GM10248 (cell line): ENCODE measurements around the gene ASCC3.
"Not testable (repeated sequence)": the region's sequence is repeated elsewhere in the genome, so short reads cannot be mapped to it uniquely, and the experiment has no call there.

Source experiments
- CTCF ChIA-PET: fragments of 300-600 bp; sonication (Branson Sonifier 250); formaldehyde crosslinking; extraction: SDS; loops from one replicate; lab custom pipeline; 2021; ENCODE audit warnings: antibody characterized with exemption; lab: Yijun Ruan, JAX
- POLR2A ChIA-PET: fragments of 350-650 bp; sonication (Branson Sonifier 250); formaldehyde crosslinking; extraction: SDS; loops from one replicate; lab custom pipeline; 2020; ENCODE audit warnings: antibody characterized with exemption; lab: Yijun Ruan, JAX
- DNase-seq: peaks from one replicate; pipeline ENCODE4 v3.0.0; 2012; ENCODE audit errors: extremely low spot score
- CTCF ChIP-seq: IDR thresholded peaks from 2 replicates; pipeline ENCODE4 v1.5.1; 2012; ENCODE audit warnings: mild to moderate bottlenecking, low read depth; ENCODE audit errors: extremely low read depth, missing control alignments, control extremely low read depth

The ASCC3 gene

GRCh38 chr6:100901582-100901981, 20.5 kb upstream of the ASCC3 start:
- no peak for DNase-seq
- CTCF ChIA-PET, result interaction anchor here (1.2 to 1.6 kb wide), 2 partner anchors 22 to 29 kb away, joined by 3 to 4 read pairs; no protein-coding TSS in a partner anchor
- POLR2A ChIA-PET, result no interaction called here
- no peak for TF ChIP-seq CTCF

GRCh38 chr6:100899202-100899601, 18.1 kb upstream of the ASCC3 start:
- no peak for TF ChIP-seq CTCF
- CTCF ChIA-PET, result no interaction called here
- DNase-seq, result no peak
- POLR2A ChIA-PET, result no interaction called here

DNA sequence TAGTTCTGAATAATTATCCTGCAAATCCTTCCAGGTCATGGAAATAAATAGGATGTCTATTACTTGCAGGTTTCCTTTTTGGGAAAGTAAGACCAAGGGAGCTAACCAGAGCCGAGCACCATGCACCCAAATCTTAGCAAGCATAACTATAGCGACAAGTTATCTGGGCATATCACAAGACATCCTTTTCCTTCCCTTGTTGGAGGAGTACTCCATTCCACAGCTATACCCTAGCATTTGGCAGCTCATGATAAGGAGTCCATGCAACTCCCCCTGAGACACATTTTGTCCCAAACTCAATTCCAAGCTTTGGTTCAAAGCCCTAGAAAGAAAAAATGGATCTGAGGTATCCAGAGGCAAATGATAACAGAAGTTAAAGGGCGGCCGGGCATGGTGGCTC, 16.5 kb upstream of the ASCC3 start:
- ChIA-PET CTCF (no interaction called here), POLR2A (no interaction called here)
- no peak for TF ChIP-seq CTCF
- DNase-seq, result no peak

GRCh38 chr6:100893743-100894142, 12.6 kb upstream of the ASCC3 start:
- TF ChIP-seq CTCF, result no peak
- ChIA-PET CTCF (no interaction called here), POLR2A (no interaction called here)
- no peak for DNase-seq

DNA sequence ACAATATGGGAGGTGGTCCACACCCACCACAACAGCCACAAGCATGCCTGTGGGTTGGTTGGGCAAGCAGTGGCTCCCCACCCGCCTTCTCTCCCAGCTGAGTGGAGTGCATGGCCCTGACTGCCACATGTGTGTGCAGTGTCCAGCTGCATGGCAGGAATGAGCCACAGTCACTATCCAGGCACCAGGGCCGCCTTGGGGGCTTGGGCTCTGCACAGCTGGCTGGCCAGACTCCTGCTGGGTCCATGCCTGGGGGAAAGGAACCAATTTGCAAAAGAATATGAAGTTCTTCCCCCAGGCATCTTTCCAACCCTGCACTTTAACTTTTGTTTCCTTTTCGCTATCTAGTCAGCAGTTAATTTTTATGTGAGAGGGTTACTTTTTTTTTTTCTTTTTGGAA, 11.6 kb upstream of the ASCC3 start:
- TF ChIP-seq CTCF, result no peak
- ChIA-PET CTCF (no interaction called here), POLR2A (no interaction called here)
- no peak for DNase-seq

- CTCF ChIA-PET, result no interaction called here
- POLR2A ChIA-PET, result no interaction called here
- TF ChIP-seq CTCF, result no peak
- no peak for DNase-seq
Measured at GRCh38 chr6:100892116-100892515, 11.0 kb upstream of the ASCC3 start.

GRCh38 chr6:100891079-100891478, 9.9 kb upstream of the ASCC3 start:
- CTCF ChIA-PET, result no interaction called here
- POLR2A ChIA-PET, result no interaction called here
- no peak for TF ChIP-seq CTCF
- DNase-seq, result no peak

GRCh38 chr6:100890646-100891045, 9.5 kb upstream of the ASCC3 start:
- POLR2A ChIA-PET, CTCF ChIA-PET, DNase-seq: not testable (repeated sequence)
